Measurements from ENCODE around the gene USP24.
"Not testable (repeated sequence)": the region's sequence is repeated elsewhere in the genome, so short reads cannot be mapped to it uniquely, and the experiment has no call there.

DNA sequence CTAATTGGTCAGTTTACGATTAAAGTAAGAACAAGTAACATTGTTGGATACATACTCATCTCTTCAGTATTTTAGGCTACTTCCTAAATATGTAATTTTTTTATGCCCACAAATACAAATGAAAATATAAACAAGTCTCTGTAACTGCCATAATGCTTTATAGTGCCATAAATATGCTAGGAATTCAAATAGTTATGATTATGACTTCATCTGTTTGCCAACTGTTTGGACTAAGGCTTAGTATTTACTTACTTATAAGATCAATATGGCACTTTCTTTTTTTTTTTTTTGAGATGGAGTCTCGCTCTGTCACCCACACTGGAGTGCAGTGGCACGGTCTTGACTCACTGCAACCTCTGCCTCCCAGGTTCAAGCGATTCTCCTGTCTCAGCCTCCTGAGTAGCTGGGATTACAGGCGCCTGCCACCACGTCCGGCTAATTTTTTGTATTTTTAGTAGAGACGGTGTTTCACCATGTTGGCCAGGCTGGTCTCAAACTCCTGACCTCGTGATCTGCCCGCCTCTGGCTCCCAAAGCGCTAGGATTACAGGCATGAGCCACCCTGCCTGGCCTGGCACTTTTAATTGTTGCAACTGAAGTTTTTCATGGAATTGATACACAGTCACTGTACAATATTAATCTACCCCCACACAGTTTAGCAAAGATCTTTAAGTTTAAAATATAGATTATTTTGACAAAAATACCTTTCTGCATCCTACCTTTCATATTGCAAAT is 23.8 kb downstream of the USP24 start:
- TF ChIP-seq, protein P1, sequence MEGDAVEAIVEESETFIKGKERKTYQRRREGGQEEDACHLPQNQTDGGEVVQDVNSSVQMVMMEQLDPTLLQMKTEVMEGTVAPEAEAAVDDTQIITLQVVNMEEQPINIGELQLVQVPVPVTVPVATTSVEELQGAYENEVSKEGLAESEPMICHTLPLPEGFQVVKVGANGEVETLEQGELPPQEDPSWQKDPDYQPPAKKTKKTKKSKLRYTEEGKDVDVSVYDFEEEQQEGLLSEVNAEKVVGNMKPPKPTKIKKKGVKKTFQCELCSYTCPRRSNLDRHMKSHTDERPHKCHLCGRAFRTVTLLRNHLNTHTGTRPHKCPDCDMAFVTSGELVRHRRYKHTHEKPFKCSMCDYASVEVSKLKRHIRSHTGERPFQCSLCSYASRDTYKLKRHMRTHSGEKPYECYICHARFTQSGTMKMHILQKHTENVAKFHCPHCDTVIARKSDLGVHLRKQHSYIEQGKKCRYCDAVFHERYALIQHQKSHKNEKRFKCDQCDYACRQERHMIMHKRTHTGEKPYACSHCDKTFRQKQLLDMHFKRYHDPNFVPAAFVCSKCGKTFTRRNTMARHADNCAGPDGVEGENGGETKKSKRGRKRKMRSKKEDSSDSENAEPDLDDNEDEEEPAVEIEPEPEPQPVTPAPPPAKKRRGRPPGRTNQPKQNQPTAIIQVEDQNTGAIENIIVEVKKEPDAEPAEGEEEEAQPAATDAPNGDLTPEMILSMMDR (IDR thresholded peaks at IDR 0.05): not testable (repeated sequence)
- not testable (repeated sequence) for TF ChIP-seq POLR2A (IDR thresholded peaks at IDR 0.05)
